Inflammatory macrophage (primary cell): Measurements from ENCODE around the gene HMX3.

Experiments
- DNase-seq, 2 donors: peaks; one replicate each; pipeline ENCODE4 v3.0.0-alpha.2; 2020 to 2022
- total RNA-seq, 18 experiments: gene quantifications; one replicate each; lab custom pipeline; 2026; ENCODE audit warnings: mixed read lengths in 6 of 18, inconsistent platforms in 2 of 18; lab: John Stamatoyannopoulos, UW

HMX3 gene
- 0 to 0.74 (median 0) reads per million in 18 experiments for total RNA-seq

DNA sequence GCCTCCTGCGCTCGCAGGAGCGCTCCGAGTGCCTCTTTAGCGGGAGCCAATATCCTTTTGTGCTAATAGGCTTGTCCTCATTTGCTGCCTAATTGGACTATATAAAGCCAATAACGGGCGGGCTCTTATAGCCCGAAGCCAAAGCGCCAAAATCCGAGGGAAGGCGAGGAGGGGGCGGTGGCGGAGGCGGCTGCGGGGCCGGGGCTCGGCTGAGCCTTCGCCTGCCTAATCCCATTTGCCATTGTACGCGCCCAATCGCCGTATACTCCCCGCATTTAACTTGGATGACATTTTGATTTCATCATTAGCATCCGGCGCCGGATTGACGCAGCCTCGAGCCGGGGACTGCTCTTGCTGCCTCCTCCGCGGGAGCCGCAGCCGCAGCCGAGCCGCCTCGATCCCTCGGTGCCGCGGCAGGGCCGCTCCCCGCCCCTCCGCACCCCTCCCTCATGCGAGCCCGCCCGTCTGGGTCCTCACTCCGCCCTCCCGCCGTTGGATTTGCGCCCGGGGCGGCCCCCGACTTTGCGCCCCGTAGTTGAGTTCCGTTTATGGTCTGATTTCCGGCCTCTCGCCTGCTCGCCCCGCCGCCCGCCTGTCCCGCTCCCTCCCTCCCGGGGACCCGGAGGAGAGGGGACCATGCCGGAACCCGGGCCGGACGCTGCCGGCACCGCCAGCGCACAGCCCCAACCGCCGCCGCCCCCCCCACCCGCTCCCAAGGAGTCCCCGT, at the start of gene HMX3:
Gene HMX3, plus strand, starts transcription at position 556 of the 727 bp plus-strand sequence. Its CDS starts 81 bp downstream, at position 637.
- no peak for DNase-seq

DNA sequence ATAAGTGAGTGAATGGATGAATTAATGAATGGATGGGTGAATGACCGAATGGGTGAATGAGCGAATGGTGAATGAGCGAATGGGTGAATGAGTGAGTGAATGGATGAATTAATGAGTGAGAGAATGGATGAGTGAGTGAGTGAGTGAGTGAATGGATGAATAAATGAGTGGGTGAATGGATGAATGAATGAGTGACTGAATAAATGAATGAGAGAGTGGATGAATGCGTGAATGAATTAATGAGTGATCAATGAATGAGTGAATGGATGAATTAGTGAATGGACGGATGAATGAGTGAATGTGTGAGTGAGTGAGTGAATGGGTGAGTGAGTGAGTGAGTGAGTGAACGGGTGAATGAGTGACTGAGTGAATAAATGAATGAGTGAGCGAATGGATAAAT, 49.5 kb upstream of the HMX3 start:
- no peak for DNase-seq

DNA sequence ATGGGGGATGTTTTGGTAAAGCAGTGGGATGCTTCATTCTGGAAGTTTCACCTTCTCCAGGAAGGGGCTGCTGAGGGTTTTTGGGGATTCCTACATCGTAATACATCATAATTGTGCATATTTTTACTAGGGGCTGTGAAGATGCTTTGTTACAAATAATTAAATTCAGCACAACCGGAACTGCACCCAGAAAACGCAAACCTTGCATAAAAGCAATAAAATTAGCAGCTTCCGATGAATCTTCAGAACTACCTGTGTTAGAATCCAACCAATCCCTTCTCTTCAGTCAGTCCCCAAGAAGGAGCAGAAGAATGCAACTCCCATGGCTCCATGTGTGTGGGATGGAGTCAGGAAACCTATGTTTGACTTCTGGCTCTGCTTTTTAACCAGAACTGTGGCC, 48.4 kb upstream of the HMX3 start:
- DNase-seq, result no peak

DNA sequence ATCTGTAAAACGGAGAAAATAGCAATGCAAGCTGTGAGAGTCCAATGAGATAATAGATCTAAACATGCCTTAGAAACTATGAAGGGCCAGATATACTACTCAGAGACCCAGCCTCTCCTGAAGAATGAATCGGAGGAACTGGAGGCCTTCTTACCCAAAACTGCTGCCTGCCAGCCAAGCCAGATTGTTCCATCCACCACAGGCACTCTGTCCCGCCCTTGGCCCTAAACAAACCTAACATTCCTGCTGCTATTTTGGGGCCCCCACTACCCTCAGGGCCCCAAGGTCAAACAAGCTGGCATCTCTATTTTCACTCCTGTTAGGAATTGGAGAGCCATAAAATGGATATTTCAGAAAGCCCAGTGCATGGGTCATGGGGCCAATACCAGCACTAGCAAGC, 48.0 kb upstream of the HMX3 start:
- no peak for DNase-seq

DNA sequence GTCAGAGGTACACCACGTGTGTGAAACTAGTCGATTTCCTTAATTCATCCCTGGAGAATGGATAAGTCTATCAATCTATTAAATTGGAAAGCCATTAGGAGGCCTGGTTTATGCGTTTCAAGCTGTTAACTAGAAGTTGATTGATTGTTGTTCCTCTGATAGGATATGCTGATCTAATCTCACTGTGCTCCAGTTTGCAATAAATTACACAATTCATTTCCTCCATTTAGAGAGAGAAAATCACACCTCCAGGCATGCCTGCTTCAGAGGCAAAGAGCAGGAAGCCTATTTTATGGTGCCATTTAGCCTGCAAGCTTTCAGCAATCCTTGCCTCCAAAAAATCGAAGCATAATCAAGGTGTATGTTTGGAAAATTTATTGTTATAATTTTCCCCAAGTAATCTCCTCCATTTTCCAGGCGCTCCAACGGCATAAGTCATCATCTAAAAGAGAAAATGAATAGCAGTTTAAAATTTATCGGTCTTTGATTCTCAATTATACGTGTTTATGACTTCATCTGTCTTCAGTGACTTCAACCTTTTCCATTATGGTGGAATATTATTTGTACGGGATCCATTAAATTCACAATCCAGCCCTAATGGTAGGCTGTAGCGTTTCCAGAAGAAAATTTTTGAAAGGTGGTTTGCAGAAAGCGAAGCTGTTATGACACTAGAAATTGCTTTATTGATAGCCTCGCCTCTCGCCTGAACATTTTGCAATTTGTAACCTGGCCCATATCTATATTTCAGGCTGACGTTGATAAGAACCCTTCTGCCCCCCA, 42.9 kb upstream of the HMX3 start:
- DNase-seq, result no peak

DNA sequence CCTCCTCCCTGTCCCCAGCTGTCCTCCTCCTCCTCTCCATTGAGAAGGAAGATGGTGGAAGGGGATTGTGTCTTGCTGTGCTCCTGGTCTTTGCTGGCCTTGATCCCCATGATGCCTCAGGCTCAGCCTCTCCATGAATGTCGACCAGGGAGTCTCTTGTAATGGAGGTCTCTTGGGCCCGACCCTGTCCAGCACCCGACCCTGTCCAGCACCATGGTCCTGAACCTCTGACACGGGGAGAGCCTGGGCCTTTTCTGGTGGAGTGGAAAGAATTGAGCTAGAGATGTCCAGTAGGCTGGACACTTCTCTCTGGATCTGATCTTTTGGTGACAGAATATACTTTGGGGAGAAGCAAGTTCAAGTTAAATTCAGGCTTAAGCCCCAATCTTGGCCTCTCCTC, 42.3 kb upstream of the HMX3 start:
- no peak for DNase-seq

DNA sequence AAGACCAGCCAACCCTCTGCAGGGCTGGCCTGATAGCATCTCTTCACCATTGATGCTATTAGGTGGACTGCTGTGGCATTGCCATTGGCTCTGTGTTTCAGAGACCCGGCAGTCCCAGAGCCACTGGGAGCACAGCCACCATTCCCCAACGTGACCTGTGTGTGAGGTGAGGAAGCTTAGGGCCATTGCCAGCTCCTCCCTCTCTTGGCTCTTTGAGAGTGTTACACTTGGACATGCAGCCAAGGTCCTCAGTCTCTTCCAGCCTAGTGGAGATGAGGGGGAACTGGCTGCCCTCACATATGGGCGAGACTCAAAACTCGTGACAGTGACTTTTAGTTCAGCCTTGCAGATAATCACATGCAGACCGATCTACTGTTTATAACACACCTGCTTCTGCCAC, 39.3 kb upstream of the HMX3 start:
- DNase-seq, result no peak

DNA sequence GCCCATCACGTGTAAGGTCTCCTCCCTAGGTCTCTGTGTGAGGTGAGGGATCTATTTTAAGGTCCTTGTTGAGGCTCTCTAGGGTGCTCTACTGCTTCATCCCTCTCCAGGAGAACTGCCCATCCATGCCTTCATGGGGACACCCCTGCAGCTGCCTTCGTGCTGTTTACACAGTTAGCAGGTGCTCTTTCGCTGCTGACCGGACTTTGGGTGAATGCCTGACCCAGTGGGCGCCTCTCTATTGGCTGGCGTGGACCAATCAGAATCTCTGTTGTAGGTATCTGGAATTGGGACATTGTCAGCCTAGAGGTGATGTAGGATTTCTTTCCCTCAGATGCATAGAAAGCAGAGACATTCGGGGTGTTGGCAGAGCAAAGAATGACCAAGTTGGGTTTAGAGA, 38.7 kb upstream of the HMX3 start:
- no peak for DNase-seq

DNA sequence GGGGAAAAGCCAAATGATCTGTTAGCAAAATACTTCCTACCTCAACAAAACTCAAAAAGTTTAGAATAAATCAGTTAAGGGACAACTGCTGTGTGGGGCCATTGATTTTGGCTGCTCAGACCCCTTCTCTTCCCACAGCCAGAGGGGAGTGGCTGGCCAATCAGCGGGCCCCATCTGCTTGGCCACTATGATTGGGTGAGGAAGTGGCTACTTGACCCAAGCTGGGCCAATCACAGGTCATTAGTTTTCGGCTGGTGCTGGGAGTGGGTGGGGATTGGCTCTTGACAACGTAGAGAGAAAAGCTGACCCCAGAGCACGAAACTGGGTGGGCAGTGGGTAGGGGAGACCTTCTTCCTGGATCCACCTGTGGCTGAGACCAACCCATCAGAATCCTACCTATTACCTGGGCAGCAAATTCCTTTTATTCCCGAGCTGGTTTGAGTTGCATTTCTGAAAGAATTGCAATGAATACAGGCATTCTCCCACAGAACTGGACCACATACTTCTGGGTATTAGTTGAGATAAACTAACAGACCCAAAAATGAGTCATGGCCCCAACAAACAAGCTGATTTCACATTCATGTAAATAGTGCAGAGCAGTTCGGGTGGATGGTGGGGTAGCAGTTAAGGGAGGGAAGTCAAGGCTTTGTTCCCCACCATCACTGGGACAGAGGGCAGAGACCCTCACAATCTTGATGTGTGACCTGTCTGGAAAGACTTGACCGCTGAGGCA, 35.6 kb upstream of the HMX3 start:
- DNase-seq, result no peak

DNA sequence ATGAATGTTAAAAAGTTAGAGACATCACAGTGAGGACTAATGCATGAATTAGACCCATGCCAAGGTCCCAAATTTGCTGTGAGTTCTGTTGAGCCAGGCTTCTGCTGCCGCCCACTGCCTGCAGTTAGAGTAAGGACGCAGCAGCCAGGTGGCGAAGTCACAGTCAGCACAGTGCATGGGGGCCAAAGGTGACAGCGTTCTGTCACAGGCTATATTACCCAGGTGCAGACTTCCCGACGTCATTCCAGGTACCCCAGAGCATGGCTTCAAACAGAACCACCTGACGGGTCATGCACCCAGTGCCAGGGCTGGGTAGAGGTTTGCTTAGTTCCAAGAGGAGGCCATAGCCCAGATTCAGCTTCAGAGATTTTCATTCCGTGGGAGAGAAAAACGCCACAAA, 33.9 kb upstream of the HMX3 start:
- no peak for DNase-seq

DNA sequence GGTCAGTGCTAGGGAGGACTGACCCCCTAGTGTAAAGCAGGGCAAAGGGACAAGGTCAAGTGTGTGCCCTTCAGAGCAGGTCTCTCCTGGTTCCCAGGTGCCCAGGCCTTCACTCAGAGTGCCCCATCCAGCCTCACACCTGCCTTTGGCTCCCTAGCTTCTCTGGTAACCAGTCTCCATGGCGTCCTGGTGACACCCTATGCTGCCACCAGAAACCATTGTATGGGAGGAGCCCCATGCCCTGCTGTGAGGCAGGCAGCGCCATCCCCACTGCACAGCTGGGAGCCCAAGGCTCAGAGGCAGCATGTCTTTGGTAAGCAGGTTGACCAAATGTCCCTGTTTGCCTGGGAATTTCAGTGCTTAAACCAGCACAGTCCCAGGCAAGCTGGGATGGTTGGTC, 33.1 kb upstream of the HMX3 start:
- DNase-seq, result no peak

DNA sequence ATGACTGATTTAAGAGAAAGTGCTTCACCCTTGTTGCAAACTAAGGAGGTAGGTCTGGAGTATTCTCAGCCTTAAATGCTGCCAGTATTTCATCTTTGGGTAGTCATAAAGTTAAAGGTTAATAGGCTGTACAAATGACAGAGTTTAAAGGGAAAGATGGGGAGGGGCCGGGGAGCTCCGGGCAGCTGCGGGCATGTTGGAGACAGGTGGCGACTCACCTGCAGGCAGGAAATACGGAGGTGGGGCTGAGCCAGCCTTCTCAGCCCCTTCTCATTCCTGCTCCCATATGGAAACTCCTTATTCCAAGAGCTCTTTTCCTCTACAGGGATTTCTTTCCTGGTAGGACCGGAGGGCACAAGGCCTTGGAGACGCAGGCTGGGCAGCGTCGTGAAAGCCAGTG, 31.8 kb upstream of the HMX3 start:
- DNase-seq, result no peak

DNA sequence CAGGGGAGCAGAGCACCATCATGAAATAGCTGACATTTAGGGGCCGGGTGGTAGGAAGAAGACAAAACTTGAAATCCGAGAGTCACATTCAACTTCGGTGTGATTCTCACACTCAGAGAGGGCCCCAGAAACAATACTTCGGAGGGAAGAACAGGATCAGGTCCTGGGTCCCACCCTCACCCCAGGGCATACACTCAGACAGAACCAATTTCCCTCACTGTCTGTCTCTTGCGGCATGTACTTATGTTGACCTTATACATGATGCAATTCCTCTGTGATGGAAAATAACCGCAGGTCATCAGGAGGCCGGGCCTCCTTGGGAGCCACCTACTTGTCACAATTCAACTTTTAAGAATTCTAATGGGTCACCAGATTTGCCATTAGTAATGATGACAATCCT, 26.3 kb upstream of the HMX3 start:
- no peak for DNase-seq

DNA sequence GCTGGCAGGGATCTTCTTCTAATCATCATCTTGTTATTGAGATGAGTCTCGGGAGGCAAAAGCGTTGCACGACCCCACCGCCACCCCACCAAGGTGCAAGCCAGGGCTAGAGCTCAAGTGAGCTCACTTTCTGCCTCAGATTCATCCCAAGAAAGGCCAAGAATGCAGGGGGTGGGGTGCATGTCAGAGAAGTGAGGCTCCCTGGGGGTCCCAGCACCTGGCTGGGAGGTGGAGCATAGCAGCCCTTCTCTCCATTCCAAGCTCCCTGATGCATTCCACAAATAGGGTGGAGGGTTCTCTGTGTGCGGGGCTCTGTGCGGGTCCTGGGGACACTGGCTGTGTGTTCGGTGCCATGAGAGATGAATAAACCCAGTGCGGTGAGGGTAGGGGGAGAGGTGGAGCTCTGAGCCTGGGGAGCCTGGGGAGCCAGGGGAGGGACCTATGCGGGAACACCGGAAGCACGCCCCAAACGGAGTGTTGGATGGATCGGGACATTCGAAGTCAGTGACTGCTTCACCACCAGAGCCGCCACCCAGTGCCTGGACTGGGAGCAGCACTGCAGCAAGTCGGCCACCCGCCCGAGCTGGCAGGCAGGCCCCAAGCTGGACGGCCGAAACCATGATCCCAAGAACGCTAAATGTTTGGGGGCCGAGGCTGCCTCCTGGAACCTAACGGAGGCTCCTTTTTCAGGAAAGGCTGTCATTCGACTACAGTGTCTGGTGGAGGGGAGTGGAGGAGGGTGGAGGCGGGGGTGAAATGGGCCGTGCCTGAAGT, 17.9 kb upstream of the HMX3 start:
- DNase-seq, result no peak

DNA sequence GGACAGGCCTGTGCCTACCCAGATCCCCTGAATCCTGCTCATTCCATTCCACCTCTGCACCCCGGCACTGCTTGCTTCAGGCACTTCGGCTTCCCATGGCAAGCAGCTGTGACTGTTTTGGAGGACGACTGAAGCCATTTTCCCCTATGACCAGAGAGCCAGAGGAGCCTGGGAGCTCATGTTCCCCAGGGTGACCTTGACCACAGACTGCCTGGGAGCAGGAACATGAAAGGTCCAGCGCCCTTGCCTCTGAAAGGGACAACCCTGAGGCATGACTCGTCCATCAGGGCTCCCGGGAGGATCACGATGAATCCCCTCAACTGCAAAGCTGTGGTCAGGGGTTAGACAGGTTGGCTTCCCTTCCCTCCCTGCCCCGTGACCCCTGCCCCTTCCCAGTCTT, 16.7 kb upstream of the HMX3 start:
- no peak for DNase-seq

DNA sequence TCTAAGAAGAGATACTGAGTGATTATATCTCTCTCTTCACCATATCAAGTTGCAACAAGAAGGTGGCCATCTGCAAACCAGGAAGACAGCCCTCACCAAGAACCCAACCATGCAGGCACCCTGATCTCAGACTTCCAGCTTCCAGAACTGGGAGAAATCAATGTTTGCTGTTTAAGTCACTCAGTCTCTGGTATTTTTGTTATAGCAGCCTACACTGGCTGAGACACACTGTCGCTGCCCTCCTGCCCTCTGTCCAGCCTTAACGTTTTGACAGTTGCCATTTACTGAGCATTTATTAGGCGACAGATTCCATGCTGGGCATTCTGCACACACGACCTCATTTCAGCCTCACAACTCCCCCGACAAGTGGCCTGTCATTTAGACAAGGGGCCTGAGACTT, 9.5 kb upstream of the HMX3 start:
- no peak for DNase-seq

DNA sequence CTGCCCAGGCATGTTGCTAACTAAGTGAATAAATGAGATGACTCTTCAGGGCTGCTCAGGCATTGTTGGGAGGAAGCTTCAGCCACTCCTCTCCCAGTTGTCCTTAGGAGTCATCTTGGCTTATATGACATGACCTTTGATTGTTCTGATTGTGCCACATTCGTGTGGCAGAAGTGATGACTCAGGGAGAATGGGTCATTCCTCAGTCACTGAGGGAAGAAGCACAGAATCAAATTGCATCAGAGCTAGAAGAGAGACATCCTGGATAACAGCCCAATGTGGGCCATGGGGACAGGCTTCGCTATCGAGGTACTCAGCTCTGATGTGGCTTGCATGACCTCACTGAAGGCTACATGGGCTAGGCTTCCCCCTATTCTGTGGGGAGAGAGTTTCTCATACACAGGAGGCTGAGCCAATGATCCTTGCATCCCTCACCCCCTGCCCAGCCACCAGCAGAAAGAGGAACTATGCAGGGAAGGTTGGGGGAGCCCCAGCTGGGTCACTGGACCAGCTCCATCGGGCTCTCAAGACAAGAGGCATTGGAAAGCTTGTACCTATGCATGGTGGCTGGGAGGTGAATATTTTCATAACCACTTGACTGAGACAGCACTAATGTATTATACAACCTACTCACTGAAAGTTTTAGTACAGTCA, 6.0 kb upstream of the HMX3 start:
- DNase-seq, result peak; percentile 31 to 50

DNA sequence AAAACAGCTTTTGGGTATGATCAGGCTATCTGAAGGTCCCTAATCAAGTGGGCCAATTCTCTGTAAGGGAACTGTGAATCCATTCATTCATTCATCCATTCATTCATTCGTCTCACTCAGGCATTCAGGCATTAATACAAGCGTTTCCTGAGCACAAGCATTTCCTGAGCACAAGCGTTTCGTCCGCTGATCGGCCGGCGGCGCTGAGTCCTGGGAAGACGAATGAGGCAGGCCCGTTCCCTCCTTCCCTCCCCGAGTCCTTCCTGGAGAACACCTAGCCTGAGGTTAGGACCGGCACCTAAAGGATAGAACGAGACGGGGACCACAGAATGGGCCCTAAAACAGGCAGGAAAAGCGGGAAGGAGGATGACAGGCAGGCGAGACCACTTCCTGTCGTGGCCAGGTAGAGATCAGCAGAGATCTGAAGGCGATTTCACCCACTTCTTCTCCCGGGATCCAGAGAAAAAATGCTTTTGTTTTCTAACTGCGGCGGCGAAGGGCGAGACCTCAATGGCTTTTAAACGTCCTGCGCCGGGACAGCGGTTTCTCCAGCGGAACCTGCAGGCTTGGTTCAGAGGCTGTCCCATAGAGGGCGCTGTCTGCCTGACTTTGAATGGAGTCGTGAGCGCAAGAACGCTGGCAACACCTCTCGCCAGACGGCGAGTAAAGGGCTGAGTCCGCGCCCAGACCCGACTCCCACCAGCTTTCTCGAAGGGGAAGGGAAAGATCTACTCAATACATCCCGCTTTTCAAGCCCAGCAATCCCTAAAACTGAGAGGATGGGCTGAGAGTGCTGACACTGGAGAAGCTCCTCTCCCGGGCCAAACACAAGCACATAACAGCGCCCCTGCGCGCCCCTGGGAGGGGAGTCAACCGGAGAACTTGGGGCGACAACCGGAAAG, 2.9 kb upstream of the HMX3 start:
- DNase-seq, result peak; percentile 81 to 85

DNA sequence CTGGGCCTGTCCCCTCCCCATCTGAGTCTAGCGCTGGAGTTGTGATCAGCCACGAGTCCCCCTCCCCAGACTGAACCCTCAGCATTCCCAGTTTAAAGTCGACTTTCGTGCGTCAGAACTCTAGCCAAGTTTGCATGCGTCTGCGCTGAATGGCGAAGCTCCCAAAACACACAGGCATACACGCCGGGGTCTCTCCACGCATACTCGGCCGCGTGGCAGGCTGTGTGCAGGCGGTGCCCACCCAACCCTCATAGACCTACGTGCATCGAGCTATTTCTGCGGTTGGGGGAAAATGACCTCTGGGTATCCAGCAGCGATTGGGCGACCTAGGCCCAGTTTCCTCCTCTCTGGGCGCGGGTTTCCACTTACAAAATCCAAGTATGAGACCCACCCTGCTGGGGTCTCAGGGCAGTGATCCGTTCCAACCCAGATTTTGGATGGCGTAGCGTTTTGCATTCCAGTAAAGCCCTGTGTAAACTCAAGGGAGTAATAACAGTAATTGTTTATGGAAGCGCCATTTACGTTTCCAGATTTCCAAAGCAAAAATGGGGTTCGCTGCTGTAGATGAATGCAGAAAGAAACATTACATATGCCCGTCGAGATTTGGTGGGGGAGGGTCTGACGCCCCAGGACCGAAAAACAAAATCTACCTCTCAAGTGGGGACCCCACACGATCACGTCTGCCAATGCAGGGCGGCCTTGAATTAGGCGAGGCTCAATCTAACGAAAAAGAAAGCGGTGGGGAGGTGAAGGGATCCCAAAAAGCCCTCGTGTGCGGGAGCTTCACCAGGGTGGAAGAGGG, 2.0 kb upstream of the HMX3 start:
- no peak for DNase-seq

DNA sequence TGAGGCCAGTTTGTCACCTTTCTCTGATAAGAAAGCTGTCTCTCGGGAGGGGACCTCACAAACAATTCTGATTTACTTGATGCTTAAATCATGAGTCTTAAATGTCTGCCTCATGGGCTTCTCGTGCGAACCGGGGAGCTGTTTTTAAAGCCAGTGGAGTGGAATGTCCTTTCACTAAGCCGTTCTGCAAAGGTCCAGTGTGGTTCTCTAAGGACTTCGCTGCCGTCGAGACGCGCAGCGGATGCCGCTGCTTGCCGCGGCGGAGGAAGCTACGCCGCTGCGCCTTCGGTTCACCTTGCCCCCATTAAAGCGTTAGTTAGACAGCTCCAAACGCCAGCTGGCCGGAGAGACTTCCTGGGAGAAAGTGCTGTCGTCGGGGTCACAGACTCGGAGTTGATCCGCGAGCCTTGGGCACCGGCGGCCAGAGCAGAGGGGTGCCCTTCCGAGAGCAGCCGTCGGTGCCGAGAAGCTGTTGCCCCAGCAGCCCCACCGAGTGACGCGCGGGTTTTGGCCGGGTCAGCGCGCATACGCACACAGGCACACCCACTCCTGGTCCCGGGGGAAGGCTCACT, 1.3 kb upstream of the HMX3 start:
- no peak for DNase-seq
